LNCAP (cell line): ENCODE measurements around the gene PDZD2.

Source experiments
- CTCF ChIP-seq: fragments of 450-650 bp; IDR thresholded peaks from 2 replicates; pipeline ENCODE4 v1.5.1; 2017; ENCODE audit warnings: mild to moderate bottlenecking

Gene PDZD2

GRCh38 chr5:31711935-31712592 lies 73.1 kb downstream of the PDZD2 start:
- TF ChIP-seq CTCF, result no peak

GRCh38 chr5:31717561-31717960 lies 78.6 kb downstream of the PDZD2 start:
- no peak for TF ChIP-seq CTCF

GRCh38 chr5:31720004-31720403 lies 81.1 kb downstream of the PDZD2 start:
- no peak for TF ChIP-seq CTCF

GRCh38 chr5:31720811-31721345 lies 81.9 kb downstream of the PDZD2 start:
- no peak for TF ChIP-seq CTCF

- TF ChIP-seq CTCF, result no peak
Measured at GRCh38 chr5:31722111-31722510, 83.2 kb downstream of the PDZD2 start.

GRCh38 chr5:31725996-31726395 lies 87.1 kb downstream of the PDZD2 start:
- TF ChIP-seq CTCF, result no peak

GRCh38 chr5:31726952-31727351 lies 88.0 kb downstream of the PDZD2 start:
- no peak for TF ChIP-seq CTCF

- TF ChIP-seq CTCF, result no peak
Measured at GRCh38 chr5:31728039-31728438, 89.1 kb downstream of the PDZD2 start.
